Eye (tissue), 1 donor: ENCODE measurements around the gene MUC22.
"Not testable (repeated sequence)": the region's sequence is repeated elsewhere in the genome, so short reads cannot be mapped to it uniquely, and the experiment has no call there.

ENCODE experiments used
- DNase-seq: peaks from one replicate; pipeline ENCODE4 v3.0.0-alpha.2; 2015

The MUC22 gene

DNA sequence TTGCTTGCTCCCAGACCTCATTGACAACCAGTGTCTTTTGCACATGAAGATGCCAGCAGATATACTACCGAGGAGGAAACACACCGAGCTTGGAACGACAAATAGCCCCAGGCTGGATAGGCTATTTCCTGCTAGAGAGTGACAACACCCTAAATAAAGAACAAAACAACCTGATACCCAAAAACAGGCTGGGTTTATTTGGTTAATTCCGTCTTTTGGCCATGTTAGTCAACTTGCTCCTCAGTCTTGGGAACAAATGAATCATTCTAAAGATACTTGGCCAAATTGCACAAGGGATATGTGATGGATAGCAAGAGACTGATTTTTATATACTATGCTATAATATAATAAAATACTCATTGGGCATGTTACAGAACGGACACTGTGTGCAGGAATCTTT, 11.5 kb upstream of the MUC22 start:
- no peak for DNase-seq

DNA sequence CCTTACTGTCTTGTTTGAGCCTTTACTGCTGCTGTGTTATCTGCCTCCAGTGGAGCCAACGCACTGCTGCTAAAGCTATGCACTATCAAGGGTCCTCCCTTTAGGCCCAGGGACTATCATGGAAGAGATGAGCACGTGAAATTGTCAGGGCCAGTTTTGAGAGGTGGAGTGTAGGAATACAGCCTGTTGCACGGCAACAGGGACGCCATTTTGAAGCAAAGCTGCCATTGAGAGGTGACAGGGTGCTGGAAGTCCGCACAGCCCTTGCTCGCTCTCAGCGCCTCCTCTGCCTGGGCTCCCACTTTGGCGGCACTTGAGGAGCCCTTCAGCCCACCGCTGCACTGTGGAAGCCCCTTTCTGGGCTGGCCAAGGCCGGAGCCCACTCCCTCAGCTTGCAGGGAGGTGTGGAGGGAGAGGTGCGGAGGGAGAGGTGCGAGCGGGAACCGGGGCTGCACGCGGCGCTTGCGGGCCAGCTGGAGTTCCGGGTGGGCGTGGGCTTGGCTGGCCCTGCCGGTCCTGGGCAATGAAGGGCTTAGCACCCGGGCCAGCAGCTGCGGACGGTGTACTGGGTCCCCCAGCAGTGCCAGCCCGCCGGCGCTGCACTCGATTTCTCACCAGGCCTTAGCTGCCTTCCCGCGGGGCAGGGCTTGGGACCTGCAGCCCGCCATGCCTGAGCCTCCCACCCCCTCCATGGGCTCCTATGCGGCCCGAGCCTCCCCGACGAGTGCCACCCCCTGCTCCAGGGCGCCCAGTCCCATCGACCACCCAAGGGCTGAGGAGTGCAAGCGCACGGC, 10.0 kb upstream of the MUC22 start:
- not testable (repeated sequence) for DNase-seq

DNA sequence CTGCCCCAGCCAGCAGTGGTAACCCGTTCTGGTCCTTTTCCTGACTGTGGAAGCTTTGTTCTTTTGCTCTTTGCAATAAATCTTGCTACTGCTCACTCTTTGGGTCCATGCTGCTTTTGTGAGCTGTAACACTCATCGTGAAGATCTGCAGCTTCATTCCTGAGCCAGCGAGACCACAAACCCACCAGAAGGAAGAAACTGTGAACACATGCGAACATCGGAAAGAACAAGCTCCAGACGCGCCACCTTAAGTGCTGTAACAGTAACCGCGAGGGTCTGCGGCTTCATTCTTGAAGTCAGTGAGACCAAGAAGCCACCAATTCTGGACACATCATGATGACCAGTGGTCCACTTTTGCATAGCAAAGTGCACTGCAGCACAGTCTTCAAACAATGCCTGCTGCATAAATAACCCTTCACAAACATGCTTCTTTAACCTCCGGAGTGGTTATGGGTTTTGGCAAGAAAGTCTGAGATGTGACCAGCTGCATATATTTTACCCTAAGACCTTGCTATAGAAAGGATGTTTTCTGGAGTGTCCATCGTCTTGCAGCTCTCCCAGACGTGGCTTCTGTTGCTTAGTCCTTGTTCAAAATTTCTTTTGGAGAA, 8.9 kb upstream of the MUC22 start:
- no peak for DNase-seq

DNA sequence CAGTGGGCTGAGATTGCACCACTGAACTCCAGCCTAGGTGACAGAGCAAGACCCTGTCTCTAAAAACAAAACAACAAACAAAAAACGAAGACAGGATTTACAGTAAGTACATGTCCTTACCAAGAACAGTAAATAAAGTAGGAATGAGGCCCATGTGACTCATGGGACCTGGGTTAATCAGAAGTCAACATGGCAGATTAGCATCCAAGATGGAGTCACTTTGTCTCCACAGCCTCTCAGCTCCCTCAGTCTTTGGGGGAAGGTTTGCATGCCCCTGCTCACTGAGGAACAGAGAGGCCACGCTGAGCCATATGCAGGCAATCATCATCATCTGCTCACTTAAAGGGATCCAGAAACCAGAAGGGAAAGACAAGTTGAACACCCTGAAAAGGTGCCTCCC, 7.8 kb upstream of the MUC22 start:
- DNase-seq = no peak

DNA sequence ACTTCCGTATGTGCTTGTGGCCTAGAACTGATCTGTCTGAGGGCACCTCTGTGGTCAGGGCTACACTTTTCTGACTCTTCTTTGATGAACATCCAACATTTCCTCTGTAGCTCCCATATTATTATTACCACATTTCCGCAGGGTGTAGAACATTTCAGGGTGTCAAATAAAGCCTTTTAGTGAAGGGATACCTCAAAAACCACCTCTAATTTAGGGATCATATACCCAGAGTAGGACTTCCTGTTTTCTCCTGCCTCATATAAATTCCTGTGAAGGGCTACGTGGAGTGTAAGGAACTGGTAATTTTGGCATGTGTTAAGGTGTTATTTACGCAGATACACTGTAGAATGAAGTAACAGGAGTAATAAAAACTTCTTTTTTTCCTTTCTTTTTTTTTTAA, 5.5 kb upstream of the MUC22 start:
- no peak for DNase-seq

DNA sequence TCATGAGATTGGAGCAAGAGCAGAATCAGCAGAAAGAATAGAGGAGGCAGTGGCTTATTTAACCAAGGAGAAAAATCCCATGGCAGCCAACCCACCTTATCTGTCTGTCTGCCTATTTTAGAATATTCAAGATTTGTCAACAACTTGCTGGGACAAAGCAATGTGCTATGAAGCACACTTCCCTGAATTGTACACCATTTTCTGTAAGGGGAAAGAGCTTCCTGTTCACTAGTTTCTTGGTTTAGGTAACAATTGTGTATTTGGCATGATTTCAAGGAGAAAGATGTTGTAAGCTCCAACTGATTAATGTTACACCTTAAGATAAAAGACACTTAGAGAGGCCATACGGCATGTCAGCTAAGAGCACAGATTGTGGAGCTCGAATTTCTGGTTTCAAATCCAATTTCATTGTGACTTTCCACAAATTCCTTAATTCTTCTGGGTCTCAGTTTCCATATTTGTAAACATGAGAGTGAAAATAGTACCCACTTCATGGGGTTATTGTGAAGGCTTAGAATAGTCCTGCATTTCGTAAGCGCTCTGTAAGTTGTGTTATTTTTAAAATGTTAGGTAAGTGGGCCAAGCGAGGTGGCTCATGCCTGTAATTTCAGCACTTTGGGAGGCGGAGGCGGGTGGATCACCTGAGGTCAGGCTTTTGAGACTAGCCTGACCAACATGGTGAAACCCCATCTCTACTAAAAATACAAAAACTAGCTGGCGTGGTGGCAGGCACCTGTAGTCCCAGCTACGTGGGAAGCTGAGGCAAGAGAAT, 4.8 kb upstream of the MUC22 start:
- no peak for DNase-seq

DNA sequence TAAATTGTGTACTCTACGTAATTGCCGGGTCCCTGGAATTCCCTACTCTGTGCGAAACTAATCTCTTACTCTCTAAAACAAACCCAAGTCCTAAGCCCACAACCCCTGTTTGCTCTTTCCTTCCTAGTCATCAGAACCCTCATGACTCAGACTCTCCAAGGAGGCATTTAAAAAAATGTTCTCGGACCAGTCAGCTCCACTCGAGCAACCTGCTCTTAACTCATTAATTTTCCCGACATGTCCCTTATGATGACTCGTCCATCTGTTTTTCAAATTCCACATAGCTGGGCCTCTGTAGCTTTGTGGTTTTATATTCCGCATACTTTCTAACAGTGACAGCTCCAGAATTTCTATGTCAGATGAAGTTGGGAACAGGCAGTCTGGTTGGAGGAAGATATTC, 2.6 kb upstream of the MUC22 start:
- DNase-seq = peak; percentile 20

DNA sequence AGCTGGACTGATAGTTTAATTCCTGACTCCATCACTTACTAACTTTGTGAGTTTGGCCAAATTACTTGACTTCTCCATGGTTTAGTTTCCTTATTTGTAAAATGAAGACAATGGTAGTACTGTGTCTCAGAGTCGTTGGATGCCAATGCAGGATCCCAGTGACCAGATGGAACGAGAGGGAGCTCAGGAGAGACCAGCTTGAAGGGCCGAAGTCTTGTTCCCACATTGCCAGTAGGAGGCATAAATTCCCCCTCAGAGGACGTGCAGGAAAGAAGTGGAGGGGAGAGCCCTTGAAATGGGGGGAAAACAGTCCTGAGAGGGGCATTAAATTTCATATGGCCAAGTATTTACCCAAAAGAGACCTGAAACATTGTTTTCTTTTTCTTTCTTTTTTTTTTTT, 2.1 kb upstream of the MUC22 start:
- no peak for DNase-seq

- no peak for DNase-seq
These were observed 543 bp upstream of the MUC22 start for GRCh38 chr6:31009731-31010130.

DNA sequence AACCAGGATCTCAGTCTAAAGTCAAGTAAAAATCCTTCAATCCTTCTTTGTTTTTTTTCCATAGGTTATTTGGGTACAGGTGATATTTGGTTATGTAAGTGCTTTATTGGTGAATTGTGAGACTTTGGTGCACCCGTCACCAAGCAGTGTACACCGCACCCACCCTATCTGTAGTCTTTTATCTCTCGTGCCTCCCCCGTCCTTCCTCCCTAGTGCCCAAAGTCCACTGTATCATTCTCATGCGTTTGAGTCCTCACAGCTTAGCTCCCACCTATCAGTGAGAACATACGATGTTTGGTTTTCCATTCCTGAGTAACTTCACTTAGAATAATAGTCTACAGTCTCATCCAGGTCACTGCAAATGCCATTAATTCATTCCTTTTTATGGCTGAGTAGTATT, 879 bp downstream of the MUC22 start:
- DNase-seq = no peak

DNA sequence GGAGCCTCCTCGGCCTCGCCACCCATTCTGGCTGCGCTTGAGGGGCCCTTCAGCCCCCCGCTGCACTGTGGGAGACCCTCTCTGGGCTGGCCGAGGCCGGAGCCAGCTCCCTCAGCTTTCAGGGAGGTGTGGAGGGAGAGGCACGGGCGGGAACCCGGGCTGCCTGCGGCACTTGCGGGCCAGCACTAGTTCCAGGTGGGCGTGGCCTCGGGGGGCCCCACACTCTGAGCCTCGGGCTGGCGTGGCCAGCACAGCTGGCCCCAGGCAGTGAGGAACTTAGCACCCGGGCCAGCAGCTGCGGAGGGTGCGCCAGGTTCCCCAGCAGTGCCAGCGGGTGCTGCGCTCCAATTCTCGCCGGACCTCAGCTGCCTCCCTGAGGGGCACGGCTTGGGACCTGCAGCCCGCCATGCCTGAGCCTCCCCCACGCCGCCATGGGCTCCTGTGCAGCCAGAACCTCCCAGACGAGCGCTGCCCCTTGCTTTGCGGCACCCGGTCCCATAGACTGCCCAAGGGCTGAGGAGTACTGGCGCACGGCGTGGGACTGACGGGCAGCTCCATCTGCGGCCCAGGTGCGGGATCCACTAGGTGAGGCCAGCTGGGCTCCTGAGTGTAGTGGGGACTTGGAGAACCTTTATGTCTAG, 6.5 kb downstream of the MUC22 start:
- DNase-seq = no peak

- not testable (repeated sequence) for DNase-seq
These were observed 7.2 kb downstream of the MUC22 start for GRCh38 chr6:31017436-31017835.

DNA sequence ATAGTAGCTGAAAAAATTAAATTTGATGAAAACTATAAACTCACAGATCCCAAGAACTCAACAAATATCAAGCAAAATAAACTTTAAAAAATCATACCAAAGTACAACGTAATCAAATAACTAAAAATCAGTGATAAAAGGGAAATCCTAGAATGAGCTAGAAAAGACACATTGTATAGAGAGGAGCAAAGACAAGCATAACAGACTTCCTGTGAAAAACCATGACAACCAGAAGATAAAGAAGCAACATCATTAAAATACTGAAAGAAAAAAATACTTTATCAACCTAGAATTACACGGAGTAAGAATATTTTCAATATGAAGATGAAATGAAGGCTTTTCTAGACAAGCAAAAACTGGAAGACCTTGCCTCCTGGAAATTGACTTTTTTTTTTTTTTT, 9.8 kb downstream of the MUC22 start:
- DNase-seq = no peak

- DNase-seq = not testable (repeated sequence)
These were observed 10.5 kb downstream of the MUC22 start for GRCh38 chr6:31020631-31021255.

DNA sequence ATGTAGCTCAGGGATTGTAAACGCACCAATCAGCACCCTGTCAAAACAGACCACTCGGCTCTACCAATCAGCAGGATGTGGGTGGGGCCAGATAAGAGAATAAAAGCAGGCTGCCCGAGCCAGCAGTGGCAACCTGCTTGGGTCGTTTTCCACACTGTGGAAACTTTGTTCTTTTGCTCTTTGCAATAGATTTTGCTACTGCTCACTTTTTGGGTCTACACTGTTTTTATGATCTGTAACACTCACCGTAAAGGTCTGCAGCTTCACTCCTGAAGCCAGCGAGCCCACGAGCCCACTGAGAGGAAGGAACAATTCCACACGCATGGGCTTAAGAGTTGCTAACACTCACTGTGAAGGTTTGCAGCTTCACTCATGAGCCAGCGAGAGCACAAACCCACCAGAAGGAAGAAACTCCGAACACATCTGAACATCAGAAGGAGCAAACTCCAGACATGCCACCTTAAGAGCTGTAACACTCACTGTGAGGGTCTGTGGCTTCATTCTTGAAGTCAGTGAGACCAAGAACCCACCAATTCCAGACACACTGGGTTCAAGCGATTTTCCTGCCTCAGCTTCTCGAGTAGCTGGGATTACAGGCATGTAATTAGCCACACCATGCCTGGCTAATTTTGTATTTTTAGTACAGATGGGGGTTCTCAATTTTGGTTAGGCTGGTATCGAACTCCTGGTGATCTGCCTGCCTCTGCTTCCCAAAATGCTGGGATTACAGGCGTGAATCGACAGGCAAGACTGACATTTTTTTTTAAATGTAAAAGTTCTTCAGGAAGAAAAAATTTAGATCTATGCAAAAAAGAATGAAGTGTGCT, 11.6 kb downstream of the MUC22 start:
- DNase-seq = not testable (repeated sequence)

DNA sequence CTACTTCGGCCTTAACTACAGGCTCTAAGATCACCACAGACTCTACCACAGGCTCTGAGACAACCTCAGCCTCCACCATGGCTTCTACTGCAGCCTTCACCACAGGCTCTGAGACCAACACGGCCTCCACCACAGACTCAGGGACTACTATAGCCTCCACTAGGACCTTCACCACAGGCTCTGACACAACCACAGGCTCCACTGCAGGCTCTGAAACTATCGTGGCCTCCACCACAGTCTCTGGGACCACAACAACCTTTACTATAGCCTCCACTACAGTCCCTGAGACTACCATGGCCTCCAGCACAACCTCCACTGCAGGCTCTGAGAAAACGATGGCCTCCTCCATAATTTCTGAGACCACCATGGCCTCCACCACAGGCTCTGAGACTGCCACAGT, 15.3 kb downstream of the MUC22 start:
- no peak for DNase-seq

- no peak for DNase-seq
These were observed 20.8 kb downstream of the MUC22 start for GRCh38 chr6:31031095-31031494.

GRCh38 chr6:31033075-31033474, 22.8 kb downstream of the MUC22 start:
- DNase-seq = no peak

- DNase-seq = no peak
These were observed 25.7 kb downstream of the MUC22 start for GRCh38 chr6:31035862-31036497.

- DNase-seq = peak; percentile 63
These were observed 26.9 kb downstream of the MUC22 start for GRCh38 chr6:31037169-31037568.

DNA sequence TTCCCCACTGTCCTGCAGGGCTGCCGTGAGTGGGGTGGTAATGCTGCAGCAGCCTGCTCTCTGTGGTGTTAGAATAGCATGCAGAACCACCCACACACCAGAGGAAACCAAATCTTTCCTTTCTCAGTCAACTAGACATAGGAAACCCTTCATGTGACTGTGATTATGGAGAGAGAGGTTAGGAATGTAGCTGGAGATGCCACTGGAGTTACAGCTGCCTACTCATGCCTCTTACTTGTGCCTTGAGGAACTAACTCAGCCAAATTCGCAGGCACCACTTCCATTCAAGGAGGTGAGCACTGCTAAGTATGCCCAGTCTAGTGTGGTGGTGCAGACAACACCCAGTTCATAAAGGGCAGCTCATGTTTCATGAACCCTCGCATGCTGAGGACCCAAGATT, 27.4 kb downstream of the MUC22 start:
- DNase-seq = no peak

GRCh38 chr6:31038559-31038958, 28.3 kb downstream of the MUC22 start:
- no peak for DNase-seq
